K562 (cell line): ENCODE results near the gene CHD2. TPM values are rescaled to one million over a fixed set of nuclear protein-coding genes. Genes with fewer than 3 reads are reported as not detected.

Experiments used
- ATAC-seq: fragments of 200-7000 bp; cut with Tn5 transposase; 3 replicates; pipeline ENCODE4 v1.9.1; 2020; ENCODE audit warnings: moderate library complexity
- BruUV-seq: library from RNA; stranded (reverse); fragments of 400-500 nt; replicated peaks from 2 replicates; lab custom pipeline; 2021; lab: Mats Ljungman, UMichigan
- CTCF ChIA-PET: fragments of 300-600 bp; formaldehyde crosslinking; extraction: SDS; loops from one replicate; lab custom pipeline; 2021; ENCODE audit warnings: low intra/inter-chr PET ratio; lab: Yijun Ruan, JAX
- POLR2A ChIA-PET: fragments of 300-600, 350-650 bp; sonication (Branson Sonifier 250); formaldehyde crosslinking; extraction: SDS; loops from one replicate; lab custom pipeline; 2021; ENCODE audit warnings: antibody characterized with exemption, inconsistent platforms; lab: Yijun Ruan, JAX
- DNase-seq, 4 experiments: peaks; one replicate each; pipeline versions ENCODE4 v3.0.0 to v3.0.0-alpha.2; 2011 to 2018; ENCODE audit warnings: low spot score in 3 of 4, mixed read lengths in 3 of 4; ENCODE audit errors: extremely low read depth in 1 of 4
- FAIRE-seq: peaks from 2 replicates; lab custom pipeline; 2011; peaks lifted over from hg19 to GRCh38; lab: Jason Lieb, UNC
- H2AFZ ChIP-seq: 2 replicates; pipeline ENCODE4 v1.6.0; 2011; ENCODE audit warnings: low read depth, low read length, control low read depth, inconsistent platforms
- H3K27ac ChIP-seq: fragments of 200-600 bp; 3 replicates; pipeline ENCODE4 v1.8.0; 2011; ENCODE audit warnings: low read depth, mild to moderate bottlenecking, control low read depth, inconsistent platforms, low read length, moderate library complexity, mixed read lengths; ENCODE audit errors: extremely low read depth
- H3K27me3 ChIP-seq, 2 experiments: fragments of 300-600 bp in 1 of 2; 2 replicates in 1 of 2; 3 replicates in 1 of 2; pipeline versions ENCODE4 v1.6.0 to v1.8.0; 2011; ENCODE audit warnings: inconsistent platforms in 2 of 2, low read length in 2 of 2, mild to moderate bottlenecking in 1 of 2, mixed read lengths in 1 of 2, moderate library complexity in 1 of 2; ENCODE audit not compliant: control insufficient read depth in 2 of 2, insufficient read depth in 2 of 2
- H3K36me3 ChIP-seq: fragments of 300-600 bp; 3 replicates; pipeline ENCODE4 v1.8.0; 2011; ENCODE audit warnings: mild to moderate bottlenecking, low read length, inconsistent platforms; ENCODE audit not compliant: control insufficient read depth, insufficient read depth
- H3K4me1 ChIP-seq, 2 experiments: fragments of 200-600 bp in 1 of 2; replicated peaks in 1 of 2; 2 replicates in 1 of 2; 3 replicates in 1 of 2; pipeline versions ENCODE4 v1.5.1 to v1.8.0; 2011; ENCODE audit warnings: inconsistent platforms in 2 of 2, low read length in 2 of 2, mild to moderate bottlenecking in 1 of 2, mixed read lengths in 1 of 2, moderate library complexity in 1 of 2; ENCODE audit not compliant: control insufficient read depth in 2 of 2, insufficient read depth in 2 of 2
- H3K4me2 ChIP-seq: 2 replicates; pipeline ENCODE4 v1.6.1; 2011; ENCODE audit warnings: low read length, control low read depth, inconsistent platforms, mixed read lengths; ENCODE audit not compliant: insufficient read depth
- H3K4me3 ChIP-seq: fragments of 200-600 bp; sonication (generic), shearing (Covaris generic); 2 replicates; pipeline ENCODE4 v1.5.1; 2016; ENCODE audit warnings: control low read depth, inconsistent platforms
- H3K79me2 ChIP-seq: fragments of 200-600 bp; 3 replicates; pipeline ENCODE4 v1.8.0; 2011; ENCODE audit warnings: low read length, inconsistent platforms; ENCODE audit not compliant: control insufficient read depth, insufficient read depth
- H3K9ac ChIP-seq, 2 experiments: 2 replicates each; pipeline versions ENCODE4 v1.6.0 to v1.6.1; 2011; ENCODE audit warnings: low read depth in 2 of 2, low read length in 2 of 2, control low read depth in 1 of 2, inconsistent platforms in 1 of 2, mild to moderate bottlenecking in 1 of 2, mixed read lengths in 1 of 2; ENCODE audit not compliant: insufficient read depth in 1 of 2
- H3K9me1 ChIP-seq: one replicate; pipeline ENCODE4 v1.6.0; 2011; ENCODE audit warnings: inconsistent platforms, mild to moderate bottlenecking, low read length, moderate library complexity; ENCODE audit not compliant: control insufficient read depth, insufficient read depth
- H3K9me3 ChIP-seq: replicated peaks from 2 replicates; pipeline ENCODE4 v1.5.1; 2011; ENCODE audit warnings: low read depth, low read length, inconsistent platforms; ENCODE audit not compliant: control insufficient read depth, insufficient read depth
- H4K20me1 ChIP-seq: replicated peaks from 2 replicates; pipeline ENCODE4 v1.6.1; 2011; ENCODE audit warnings: low read length, inconsistent platforms, mixed read lengths; ENCODE audit not compliant: control insufficient read depth, insufficient read depth
- BDP1 ChIP-seq: IDR thresholded peaks from 3 replicates; pipeline ENCODE4 v1.6.1; 2011; ENCODE audit not compliant: insufficient read length, insufficient read depth
- GABPA ChIP-seq: fragments of 200-800 bp; sonication (Bioruptor generic); conservative IDR thresholded peaks from 2 replicates; pipeline ENCODE4 v1.6.1; 2016; ENCODE audit warnings: low read depth, missing genetic modification characterization, missing compliant biosample characterization
- IFI16 ChIP-seq: fragments of 250-450 bp; sonication (Bioruptor Pico); IDR thresholded peaks from 2 replicates; pipeline ENCODE4 v2.1.2; 2022; ENCODE audit warnings: mild to moderate bottlenecking, inconsistent platforms
- LCOR ChIP-seq: sonication (generic); formaldehyde crosslinking; IDR thresholded peaks from 2 replicates; pipeline ENCODE4 v1.8.0; 2022; ENCODE audit warnings: mild to moderate bottlenecking, missing genetic modification reagents
- NFIC ChIP-seq: fragments of 450-650 bp; IDR thresholded peaks from 2 replicates; pipeline ENCODE4 v1.6.1; 2017; ENCODE audit warnings: mild to moderate bottlenecking, inconsistent platforms
- POLR2B ChIP-seq: fragments of 450-650 bp; IDR thresholded peaks from 2 replicates; pipeline ENCODE4 v1.6.1; 2018; ENCODE audit warnings: low read depth; ENCODE audit not compliant: partially characterized antibody
- ZBTB1 ChIP-seq: sonication (generic); formaldehyde crosslinking; IDR thresholded peaks from 2 replicates; pipeline ENCODE4 v1.8.1; 2023; ENCODE audit warnings: missing genetic modification reagents, low read depth, mild to moderate bottlenecking, borderline replicate concordance
- ZNF311 ChIP-seq: fragments of 250-450 bp; sonication (Bioruptor Pico); IDR thresholded peaks from 2 replicates; pipeline ENCODE4 v1.4.0; 2020; ENCODE audit warnings: mild to moderate bottlenecking, moderate library complexity
- ZNF778 ChIP-seq: fragments of 450-650 bp; formaldehyde crosslinking; IDR thresholded peaks from 2 replicates; pipeline ENCODE4 v1.4.0; 2020; ENCODE audit warnings: mild to moderate bottlenecking, moderate library complexity
- WGBS: fragments of 100-300 bp; shearing (Covaris generic); methylation state at CpG from one replicate; pipeline ENCODE4 v1.1.6; 2016; ENCODE audit warnings: low coverage, mixed read lengths; ENCODE audit not compliant: insufficient coverage; ENCODE audit errors: missing lambda C conversion rate; 5-methylcytosine and 5-hydroxymethylcytosine counted together
- in situ Hi-C: fragments of 300-500 bp; cut with MboI; formaldehyde crosslinking; loops from 4 replicates; pipeline ENCODE4 v1.15.0; 2018; ENCODE audit warnings: inconsistent platforms, mixed read lengths
- intact Hi-C: fragments of 100-400 bp; cut with micrococcal nuclease; formaldehyde crosslinking; loops from 2 replicates; pipeline ENCODE4 v1.14.2; 2022
- polyA plus RNA-seq, 8 experiments: library from polyadenylated mRNA; depleted of rRNA in 4 of 8; stranded (reverse) in 5 of 8; unstranded in 3 of 8; fragments of >200 nt; fragmentation: Nextera tagmentation in 2 of 8; fragmentation: Illumina TruSeq in 1 of 8; extraction: Ambion mirVana in 2 of 8; extraction: Trizol in 1 of 8; gene quantifications; 2 replicates each; pipeline versions ENCODE4 v1.2.1 to v1.2.3, GENCODE V29; 2011 to 2014; ENCODE audit warnings: inconsistent platforms in 1 of 8, missing spikeins in 1 of 8
- total RNA-seq, 7 experiments: library from RNA; depleted of rRNA in 6 of 7; stranded (reverse); fragments of >200 nt in 6 of 7; fragmentation: Illumina TruSeq in 2 of 7; extraction: Trizol in 2 of 7; gene quantifications; 2 replicates each; pipeline versions ENCODE4 v1.2.1 to v1.2.3, GENCODE V29; 2011 to 2021; ENCODE audit warnings: low replicate concordance in 1 of 7
- TF ChIP-seq, protein P1 (sequence below): fragments of 450-650 bp; IDR thresholded peaks from 2 replicates; pipeline ENCODE4 v1.6.1; 2018; ENCODE audit warnings: mild to moderate bottlenecking, low read depth; ENCODE audit not compliant: partially characterized antibody

The CHD2 gene
- total and polyA plus RNA-seq, 9 of the 15 experiments (the other 6 are each of a cell fraction or from before 2014, with no cell fraction given), result 38.9 to 70.8 (median 56.2) TPM

DNA sequence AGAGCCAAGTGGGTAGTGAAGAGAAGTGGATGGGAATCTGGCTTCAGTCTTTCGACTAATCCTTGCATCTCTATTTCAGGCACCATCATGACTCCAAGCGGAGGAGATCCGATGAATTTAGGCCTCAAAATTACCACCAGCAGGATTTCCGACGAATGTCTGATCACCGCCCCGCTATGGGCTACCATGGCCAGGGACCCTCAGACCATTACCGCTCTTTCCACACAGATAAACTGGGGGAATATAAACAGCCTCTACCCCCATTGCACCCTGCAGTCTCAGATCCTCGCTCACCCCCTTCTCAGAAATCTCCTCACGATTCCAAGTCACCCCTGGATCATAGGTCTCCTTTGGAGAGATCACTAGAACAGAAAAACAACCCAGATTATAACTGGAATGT is 124.2 kb downstream of the CHD2 start:
- Histone ChIP-seq H3K4me1 (0 out of 5 replicates have a peak, but pooled peaks cover 0 to 5% of the 10 kb centered on the region in 2 experiments), H3K9me1 (no peaks in the 10 kb centered on the region), H3K9ac (no peak overlapping the region), H4K20me1 (peaks cover 22% of the 10 kb centered on the region), H2AFZ (no peak overlapping the region), H3K4me3 (no peak overlapping the region), H3K36me3 (peaks cover 86% of the 10 kb centered on the region), H3K79me2 (no peaks in the 10 kb centered on the region), H3K27ac (no peak overlapping the region), H3K4me2 (no peak overlapping the region), H3K27me3 (no peaks in the 10 kb centered on the region), H3K9me3 (no peaks in the 10 kb centered on the region)
- WGBS, result 97% methylated on average over 10 of the region's 10 CpGs
- POLR2A ChIA-PET, result no interaction called here
- TF ChIP-seq IFI16 (CRISPR knock-in tag) (no peak), ZNF311 (no peak)
- intact Hi-C loops, result no loop called here
- CTCF ChIA-PET, result no interaction called here
- DNase-seq (no peak), ATAC-seq (no peak), FAIRE-seq (no peak)
- BruUV-seq, result no TSS peak
- in situ Hi-C loops, result no loop called here

DNA sequence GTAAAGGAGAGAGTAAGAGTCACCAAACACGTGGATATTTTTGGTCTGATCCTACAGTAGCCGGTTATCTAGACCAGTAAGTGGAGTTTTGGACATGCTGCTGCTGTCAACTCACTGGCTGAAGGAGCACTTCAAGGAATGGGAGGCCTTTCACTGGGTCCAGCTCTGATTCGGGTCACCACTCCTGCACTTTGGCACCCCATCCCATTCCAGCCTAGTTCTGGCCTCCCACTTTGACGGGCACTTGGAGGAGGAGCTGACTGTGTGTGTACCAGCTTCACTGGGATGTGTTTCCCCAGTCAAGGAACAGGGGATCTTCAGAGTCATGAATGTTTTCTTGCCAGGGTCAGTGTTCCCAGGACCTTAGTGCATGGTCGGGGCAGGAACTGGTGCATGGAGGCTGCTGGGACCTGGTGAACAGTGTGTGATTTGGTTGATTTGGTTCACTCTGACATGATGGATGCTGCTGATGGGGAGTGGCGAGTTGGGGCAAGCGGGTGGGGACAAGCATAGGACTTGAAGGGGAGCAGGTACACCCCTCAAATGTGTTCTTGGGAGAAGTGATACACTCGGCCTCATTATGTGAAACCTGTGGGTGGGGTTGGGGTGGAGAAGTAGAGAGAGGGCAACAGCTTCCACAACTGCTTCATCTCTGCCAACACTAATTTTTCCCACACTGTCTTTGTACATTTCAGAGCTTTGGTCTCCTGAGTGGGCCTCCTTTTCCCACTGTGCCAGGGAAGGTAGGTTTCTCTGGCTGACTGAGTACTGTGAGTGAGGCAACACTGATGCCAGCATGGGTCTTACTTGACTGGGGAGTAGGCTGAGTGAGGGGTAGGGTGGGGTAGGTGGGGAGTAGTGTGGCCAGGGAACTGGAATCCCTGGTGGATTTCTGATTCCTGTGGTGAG is 124.8 kb downstream of the CHD2 start:
- Histone ChIP-seq H3K9me1 (no peaks in the 10 kb centered on the region), H3K4me1 (0 out of 5 replicates have a peak, but pooled peaks cover 0 to 7% of the 10 kb centered on the region in 2 experiments), H3K27me3 (no peaks in the 10 kb centered on the region), H3K27ac (no peak overlapping the region), H3K4me3 (no peak overlapping the region), H4K20me1 (peaks cover 22% of the 10 kb centered on the region), H3K36me3 (peaks cover 79% of the 10 kb centered on the region), H2AFZ (no peak overlapping the region), H3K4me2 (no peak overlapping the region), H3K9me3 (no peaks in the 10 kb centered on the region), H3K9ac (no peak overlapping the region), H3K79me2 (no peaks in the 10 kb centered on the region)
- DNase-seq, result no peak
- ChIA-PET CTCF (no interaction called here), POLR2A (no interaction called here)
- intact Hi-C loops, result no loop called here
- ATAC-seq, result no peak
- TSS peak; percentile 22 for BruUV-seq
- in situ Hi-C loops, result loop anchor here (25.0 kb wide), 1 partner anchor 1287 kb away; no protein-coding TSS in a partner anchor
- WGBS, result 78% methylated on average over 8 of the region's 8 CpGs
- TF ChIP-seq POLR2B (no peak), GABPA (tag) (no peak), IFI16 (CRISPR knock-in tag) (no peak), ZNF778 (no peak), LCOR (no peak), BDP1 (no peak), NFIC (no peak), ZBTB1 (no peak)
- TF ChIP-seq, protein P1, sequence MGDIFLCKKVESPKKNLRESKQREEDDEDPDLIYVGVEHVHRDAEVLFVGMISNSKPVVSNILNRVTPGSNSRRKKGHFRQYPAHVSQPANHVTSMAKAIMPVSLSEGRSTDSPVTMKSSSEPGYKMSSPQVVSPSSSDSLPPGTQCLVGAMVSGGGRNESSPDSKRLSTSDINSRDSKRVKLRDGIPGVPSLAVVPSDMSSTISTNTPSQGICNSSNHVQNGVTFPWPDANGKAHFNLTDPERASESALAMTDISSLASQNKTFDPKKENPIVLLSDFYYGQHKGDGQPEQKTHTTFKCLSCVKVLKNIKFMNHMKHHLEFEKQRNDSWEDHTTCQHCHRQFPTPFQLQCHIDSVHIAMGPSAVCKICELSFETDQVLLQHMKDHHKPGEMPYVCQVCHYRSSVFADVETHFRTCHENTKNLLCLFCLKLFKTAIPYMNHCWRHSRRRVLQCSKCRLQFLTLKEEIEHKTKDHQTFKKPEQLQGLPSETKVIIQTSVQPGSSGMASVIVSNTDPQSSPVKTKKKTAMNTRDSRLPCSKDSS, result no peak
- no peak for FAIRE-seq
